K562 (cell line): ENCODE measurements around the gene TSPAN1. TPM values are rescaled to one million over a fixed set of nuclear protein-coding genes. Genes with fewer than 3 reads are reported as not detected.

Experiments
- CHD2 ChIP-seq: IDR thresholded peaks from 2 replicates; pipeline ENCODE4 v1.6.1; 2011; ENCODE audit warnings: low read depth, low read length
- HNRNPUL1 ChIP-seq: fragments of 200-400 bp; formaldehyde crosslinking; IDR thresholded peaks from 2 replicates; pipeline ENCODE4 v1.6.1; 2017; ENCODE audit warnings: low read length
- MIER1 ChIP-seq: fragments of 450-650 bp; IDR thresholded peaks from 2 replicates; pipeline ENCODE4 v1.6.1; 2016; ENCODE audit warnings: antibody characterized with exemption, mild to moderate bottlenecking, low read depth
- MTA1 ChIP-seq: fragments of 450-650 bp; IDR thresholded peaks from 2 replicates; pipeline ENCODE4 v1.6.1; 2017; ENCODE audit warnings: borderline replicate concordance
- RBM22 ChIP-seq: fragments of 200-400 bp; formaldehyde crosslinking; IDR thresholded peaks from 2 replicates; pipeline ENCODE4 v1.6.1; 2018; ENCODE audit warnings: low read length, low read depth; ENCODE audit not compliant: poor library complexity, severe bottlenecking
- SAFB ChIP-seq: fragments of 200-400 bp; formaldehyde crosslinking; IDR thresholded peaks from 2 replicates; pipeline ENCODE4 v1.6.1; 2017; ENCODE audit warnings: low read depth, low read length, borderline replicate concordance
- SIN3A ChIP-seq, 2 experiments: fragments of 150-350 bp in 1 of 2; IDR thresholded peaks; 2 replicates each; pipeline ENCODE4 v1.6.1; 2011 to 2016; ENCODE audit warnings: borderline replicate concordance in 2 of 2, low read depth in 2 of 2, low read length in 2 of 2, mild to moderate bottlenecking in 2 of 2, moderate library complexity in 2 of 2; ENCODE audit not compliant: control insufficient read depth in 1 of 2
- SMAD2 ChIP-seq: fragments of 150-350 bp; IDR thresholded peaks from 2 replicates; pipeline ENCODE4 v1.6.1; 2014; ENCODE audit warnings: low read depth, mild to moderate bottlenecking, low read length
- SMAD4 ChIP-seq: fragments of 250-450 bp; sonication (Bioruptor Pico); conservative IDR thresholded peaks from 2 replicates; pipeline ENCODE4 v1.8.0; 2021; ENCODE audit warnings: inconsistent platforms, mild to moderate bottlenecking, moderate library complexity
- SNRNP70 ChIP-seq: fragments of 200-400 bp; formaldehyde crosslinking; optimal IDR thresholded peaks from 2 replicates; pipeline ENCODE3; 2017; ENCODE audit warnings: low read depth, low read length
- SP2 ChIP-seq: IDR thresholded peaks from 2 replicates; pipeline ENCODE4 v1.6.1; 2011; ENCODE audit warnings: mild to moderate bottlenecking, low read depth, low read length, moderate library complexity; ENCODE audit not compliant: poor library complexity, severe bottlenecking; ENCODE audit errors: extremely low read depth
- SPI1 ChIP-seq: IDR thresholded peaks from 2 replicates; pipeline ENCODE4 v1.6.1; 2011; ENCODE audit warnings: low read depth, low read length, control low read depth, borderline replicate concordance
- TEAD1 ChIP-seq, 2 experiments: fragments of 450-650 bp in 1 of 2; sonication (generic) in 1 of 2; formaldehyde crosslinking; IDR thresholded peaks; 2 replicates each; pipeline versions ENCODE4 v1.4.0 to v1.8.0; 2020 to 2022; ENCODE audit warnings: mild to moderate bottlenecking in 2 of 2, missing genetic modification reagents in 1 of 2
- WHSC1 ChIP-seq: IDR thresholded peaks from one replicate; pipeline ENCODE4 v1.6.1; 2012; ENCODE audit warnings: low read length, control low read depth, inconsistent platforms
- ZBTB7A ChIP-seq: IDR thresholded peaks from 2 replicates; pipeline ENCODE4 v1.6.1; 2011; ENCODE audit warnings: low read depth, mild to moderate bottlenecking, low read length, moderate library complexity, borderline replicate concordance; ENCODE audit not compliant: control insufficient read depth
- ZKSCAN8 ChIP-seq: fragments of 200-800 bp; sonication (Bioruptor generic); IDR thresholded peaks from 2 replicates; pipeline ENCODE4 v1.6.1; 2016; ENCODE audit warnings: missing genetic modification characterization, missing compliant biosample characterization
- ZNF133 ChIP-seq: fragments of 250-450 bp; sonication (Bioruptor Pico); IDR thresholded peaks from 2 replicates; pipeline ENCODE4 v1.4.0; 2020; ENCODE audit warnings: mild to moderate bottlenecking
- ZNF232 ChIP-seq: sonication (generic); formaldehyde crosslinking; IDR thresholded peaks from 2 replicates; pipeline ENCODE4 v1.8.0; 2022; ENCODE audit warnings: mild to moderate bottlenecking, missing genetic modification reagents
- ZNF778 ChIP-seq: fragments of 450-650 bp; formaldehyde crosslinking; IDR thresholded peaks from 2 replicates; pipeline ENCODE4 v1.4.0; 2020; ENCODE audit warnings: mild to moderate bottlenecking, moderate library complexity
- polyA plus RNA-seq, 8 experiments: library from polyadenylated mRNA; depleted of rRNA in 4 of 8; stranded (reverse) in 5 of 8; unstranded in 3 of 8; fragments of >200 nt; fragmentation: Nextera tagmentation in 2 of 8; fragmentation: Illumina TruSeq in 1 of 8; extraction: Ambion mirVana in 2 of 8; extraction: Trizol in 1 of 8; gene quantifications; 2 replicates each; pipeline versions ENCODE4 v1.2.1 to v1.2.3, GENCODE V29; 2011 to 2014; ENCODE audit warnings: inconsistent platforms in 1 of 8, missing spikeins in 1 of 8
- total RNA-seq, 7 experiments: library from RNA; depleted of rRNA in 6 of 7; stranded (reverse); fragments of >200 nt in 6 of 7; fragmentation: Illumina TruSeq in 2 of 7; extraction: Trizol in 2 of 7; gene quantifications; 2 replicates each; pipeline versions ENCODE4 v1.2.1 to v1.2.3, GENCODE V29; 2011 to 2021; ENCODE audit warnings: low replicate concordance in 1 of 7
- TF ChIP-seq, protein P1 (sequence below): fragments of 250-450 bp; sonication (Bioruptor Pico); IDR thresholded peaks from 2 replicates; pipeline ENCODE4 v1.5.0; 2021; ENCODE audit warnings: mild to moderate bottlenecking, moderate library complexity
- TF ChIP-seq, protein P2 (sequence below): fragments of 450-650 bp; IDR thresholded peaks from 2 replicates; pipeline ENCODE4 v1.6.1; 2018; ENCODE audit not compliant: partially characterized antibody
- TF ChIP-seq, protein P3 (sequence below): fragments of 250-450 bp; sonication (Bioruptor Pico); IDR thresholded peaks from 2 replicates; pipeline ENCODE4 v1.8.0; 2022; ENCODE audit warnings: moderate library complexity, mild to moderate bottlenecking, inconsistent platforms

TSPAN1 gene
- total and polyA plus RNA-seq, 9 of the 15 experiments (the other 6 are each of a cell fraction or from before 2014, with no cell fraction given), result 0.58 TPM; not detected in 8

DNA sequence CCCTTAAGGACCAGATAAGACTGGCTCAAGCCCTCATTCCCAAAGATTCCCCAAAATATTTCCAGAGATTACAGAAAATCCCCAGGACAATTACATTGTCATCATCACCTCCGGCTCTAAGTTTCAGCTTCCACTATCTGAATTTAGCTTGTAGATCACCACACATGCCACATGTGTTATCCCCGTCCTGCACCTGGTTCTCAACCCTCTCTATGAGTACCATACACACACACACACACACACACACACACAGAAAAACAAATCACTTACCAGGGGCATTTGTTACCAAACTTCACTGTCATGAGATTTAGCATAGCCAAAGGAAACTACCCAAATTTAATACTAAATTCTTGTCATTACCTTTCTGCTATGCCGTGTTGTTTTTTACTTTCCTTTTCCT, 15.4 kb upstream of the TSPAN1 start (continued):
- TF ChIP-seq, protein P1, sequence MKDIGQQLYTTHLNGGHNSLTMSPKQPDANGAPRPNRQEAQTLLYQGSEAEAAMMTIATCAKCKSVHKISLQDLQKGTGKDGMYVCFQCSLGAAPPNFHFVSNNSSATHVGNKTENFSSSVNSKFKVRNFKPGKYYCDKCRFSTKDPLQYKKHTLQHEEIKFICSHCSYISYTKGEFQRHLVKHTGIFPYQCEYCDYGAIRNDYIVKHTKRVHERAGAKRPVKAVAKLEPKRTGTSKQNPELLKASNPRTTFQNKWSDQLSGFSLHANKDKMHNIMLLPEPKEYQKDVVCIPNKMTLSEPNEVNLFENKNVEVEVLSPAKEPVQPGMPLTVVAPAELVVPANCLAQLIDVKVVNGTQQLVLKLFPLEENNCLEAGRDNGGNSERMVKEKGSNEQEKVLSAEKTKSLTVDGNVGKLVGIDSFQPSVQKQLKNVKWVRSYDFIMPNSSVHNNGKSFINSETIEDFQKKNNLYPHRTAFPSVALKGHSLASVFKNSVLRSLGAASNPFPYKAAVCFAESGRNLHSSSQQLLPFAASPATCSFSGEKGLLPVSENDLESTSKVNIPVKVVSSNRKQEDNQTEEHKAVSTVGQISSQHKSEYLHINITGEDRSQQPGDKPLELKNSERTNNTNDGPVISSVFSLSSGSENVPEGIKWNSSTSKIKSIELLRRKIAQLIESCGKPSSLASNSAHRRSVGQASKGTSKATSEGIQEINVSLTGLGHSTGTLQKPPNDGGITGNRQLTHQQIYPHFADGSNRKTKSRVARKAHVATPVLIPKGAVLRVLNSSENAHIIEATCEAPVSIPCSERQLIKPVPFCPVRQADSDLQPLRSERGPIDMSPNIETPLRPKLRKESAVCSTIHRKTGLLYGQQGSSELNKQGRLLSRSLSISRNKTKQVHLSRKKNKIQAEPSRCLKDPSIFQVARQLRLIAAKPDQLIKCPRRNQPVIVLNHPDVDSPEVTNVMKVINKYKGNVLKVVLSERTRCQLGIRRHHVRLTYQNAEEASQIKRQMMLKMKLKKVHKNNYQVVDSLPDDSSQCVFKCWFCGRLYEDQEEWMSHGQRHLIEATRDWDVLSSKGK, result no peak
- TF ChIP-seq SMAD2 (no peak), CHD2 (no peak), ZNF232 (CRISPR knock-in tag) (no peak), RBM22 (no peak), MTA1 (no peak), WHSC1 (no peak), ZBTB7A (no peak), SIN3A (IDR thresholded peaks at IDR 0.05; ENCODE audit: borderline replicate concordance in 2 of 2, control insufficient read depth in 1 of 2, low read depth in 2 of 2, low read length in 2 of 2) (0 out of 4 replicates have a peak, but pooled peaks of 1 of the 2 experiments have one; percentile 14), ZNF778 (no peak), TEAD1 (CRISPR knock-in tag; IDR thresholded peaks at IDR 0.05) (no peak), SP2 (no peak), ZNF133 (CRISPR knock-in tag) (no peak), MIER1 (no peak), HNRNPUL1 (no peak), SPI1 (no peak), SAFB (no peak), SNRNP70 (no peak), SMAD4 (no peak), ZKSCAN8 (no peak)
- TF ChIP-seq, protein P2, sequence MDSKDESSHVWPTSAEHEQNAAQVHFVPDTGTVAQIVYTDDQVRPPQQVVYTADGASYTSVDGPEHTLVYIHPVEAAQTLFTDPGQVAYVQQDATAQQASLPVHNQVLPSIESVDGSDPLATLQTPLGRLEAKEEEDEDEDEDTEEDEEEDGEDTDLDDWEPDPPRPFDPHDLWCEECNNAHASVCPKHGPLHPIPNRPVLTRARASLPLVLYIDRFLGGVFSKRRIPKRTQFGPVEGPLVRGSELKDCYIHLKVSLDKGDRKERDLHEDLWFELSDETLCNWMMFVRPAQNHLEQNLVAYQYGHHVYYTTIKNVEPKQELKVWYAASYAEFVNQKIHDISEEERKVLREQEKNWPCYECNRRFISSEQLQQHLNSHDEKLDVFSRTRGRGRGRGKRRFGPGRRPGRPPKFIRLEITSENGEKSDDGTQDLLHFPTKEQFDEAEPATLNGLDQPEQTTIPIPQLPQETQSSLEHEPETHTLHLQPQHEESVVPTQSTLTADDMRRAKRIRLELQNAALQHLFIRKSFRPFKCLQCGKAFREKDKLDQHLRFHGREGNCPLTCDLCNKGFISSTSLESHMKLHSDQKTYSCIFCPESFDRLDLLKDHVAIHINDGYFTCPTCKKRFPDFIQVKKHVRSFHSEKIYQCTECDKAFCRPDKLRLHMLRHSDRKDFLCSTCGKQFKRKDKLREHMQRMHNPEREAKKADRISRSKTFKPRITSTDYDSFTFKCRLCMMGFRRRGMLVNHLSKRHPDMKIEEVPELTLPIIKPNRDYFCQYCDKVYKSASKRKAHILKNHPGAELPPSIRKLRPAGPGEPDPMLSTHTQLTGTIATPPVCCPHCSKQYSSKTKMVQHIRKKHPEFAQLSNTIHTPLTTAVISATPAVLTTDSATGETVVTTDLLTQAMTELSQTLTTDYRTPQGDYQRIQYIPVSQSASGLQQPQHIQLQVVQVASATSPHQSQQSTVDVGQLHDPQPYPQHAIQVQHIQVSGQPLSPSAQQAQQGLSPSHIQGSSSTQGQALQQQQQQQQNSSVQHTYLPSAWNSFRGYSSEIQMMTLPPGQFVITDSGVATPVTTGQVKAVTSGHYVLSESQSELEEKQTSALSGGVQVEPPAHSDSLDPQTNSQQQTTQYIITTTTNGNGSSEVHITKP, result no peak
- TF ChIP-seq, protein P3, sequence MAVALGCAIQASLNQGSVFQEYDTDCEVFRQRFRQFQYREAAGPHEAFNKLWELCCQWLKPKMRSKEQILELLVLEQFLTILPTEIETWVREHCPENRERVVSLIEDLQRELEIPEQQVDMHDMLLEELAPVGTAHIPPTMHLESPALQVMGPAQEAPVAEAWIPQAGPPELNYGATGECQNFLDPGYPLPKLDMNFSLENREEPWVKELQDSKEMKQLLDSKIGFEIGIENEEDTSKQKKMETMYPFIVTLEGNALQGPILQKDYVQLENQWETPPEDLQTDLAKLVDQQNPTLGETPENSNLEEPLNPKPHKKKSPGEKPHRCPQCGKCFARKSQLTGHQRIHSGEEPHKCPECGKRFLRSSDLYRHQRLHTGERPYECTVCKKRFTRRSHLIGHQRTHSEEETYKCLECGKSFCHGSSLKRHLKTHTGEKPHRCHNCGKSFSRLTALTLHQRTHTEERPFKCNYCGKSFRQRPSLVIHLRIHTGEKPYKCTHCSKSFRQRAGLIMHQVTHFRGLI (CRISPR knock-in tag), result no peak
